ENCODE measurements around the gene ITGB1BP1.

Gene ITGB1BP1

GRCh38 chr2:9416962-9417316 lies 6.4 kb downstream of the ITGB1BP1 start:
- TF ChIP-seq GATA3 (IDR thresholded peaks at IDR 0.05; ENCODE audit: low read depth, low read length): no peak
- no peak for TF ChIP-seq GATA2 (IDR thresholded peaks at IDR 0.05; ENCODE audit: low read depth, low read length)

- no peak for TF ChIP-seq GATA3 (IDR thresholded peaks at IDR 0.05; ENCODE audit: low read depth, low read length)
- TF ChIP-seq GATA2 (IDR thresholded peaks at IDR 0.05; ENCODE audit: low read depth, low read length): no peak
These were observed 6.9 kb downstream of the ITGB1BP1 start for GRCh38 chr2:9416267-9416961.

GRCh38 chr2:9415516-9416169 lies 7.7 kb downstream of the ITGB1BP1 start:
- TF ChIP-seq GATA3 (IDR thresholded peaks at IDR 0.05; ENCODE audit: low read depth, low read length) (no peak), GATA2 (IDR thresholded peaks at IDR 0.05; ENCODE audit: low read depth, low read length) (no peak)

GRCh38 chr2:9412781-9413180 lies 10.5 kb downstream of the ITGB1BP1 start:
- TF ChIP-seq GATA3 (IDR thresholded peaks at IDR 0.05; ENCODE audit: low read depth, low read length) (no peak), GATA2 (IDR thresholded peaks at IDR 0.05; ENCODE audit: low read depth, low read length) (no peak)

GRCh38 chr2:9410108-9410507 lies 13.2 kb downstream of the ITGB1BP1 start:
- TF ChIP-seq GATA2 (IDR thresholded peaks at IDR 0.05; ENCODE audit: low read depth, low read length) (no peak), GATA3 (IDR thresholded peaks at IDR 0.05; ENCODE audit: low read depth, low read length) (no peak)

GRCh38 chr2:9408641-9409151 lies 14.6 kb downstream of the ITGB1BP1 start:
- TF ChIP-seq GATA2 (IDR thresholded peaks at IDR 0.05; ENCODE audit: low read depth, low read length): no peak
- no peak for TF ChIP-seq GATA3 (IDR thresholded peaks at IDR 0.05; ENCODE audit: low read depth, low read length)

GRCh38 chr2:9407363-9407811 lies 15.9 kb downstream of the ITGB1BP1 start:
- TF ChIP-seq GATA3 (IDR thresholded peaks at IDR 0.05; ENCODE audit: low read depth, low read length) (no peak), GATA2 (IDR thresholded peaks at IDR 0.05; ENCODE audit: low read depth, low read length) (no peak)

- TF ChIP-seq GATA2 (IDR thresholded peaks at IDR 0.05; ENCODE audit: low read depth, low read length) (no peak), GATA3 (IDR thresholded peaks at IDR 0.05; ENCODE audit: low read depth, low read length) (no peak)
These were observed 16.6 kb downstream of the ITGB1BP1 start for GRCh38 chr2:9406529-9407362.

GRCh38 chr2:9405636-9406035 lies 17.7 kb downstream of the ITGB1BP1 start:
- no peak for TF ChIP-seq GATA2 (IDR thresholded peaks at IDR 0.05; ENCODE audit: low read depth, low read length)

- TF ChIP-seq GATA2 (IDR thresholded peaks at IDR 0.05; ENCODE audit: low read depth, low read length) (no peak), GATA3 (IDR thresholded peaks at IDR 0.05; ENCODE audit: low read depth, low read length) (no peak)
These were observed 18.9 kb downstream of the ITGB1BP1 start for GRCh38 chr2:9404451-9404850.

GRCh38 chr2:9403924-9404323 lies 19.4 kb downstream of the ITGB1BP1 start:
- TF ChIP-seq GATA3 (IDR thresholded peaks at IDR 0.05; ENCODE audit: low read depth, low read length) (no peak), GATA2 (IDR thresholded peaks at IDR 0.05; ENCODE audit: low read depth, low read length) (no peak)

- TF ChIP-seq GATA3 (IDR thresholded peaks at IDR 0.05; ENCODE audit: low read depth, low read length) (no peak), GATA2 (IDR thresholded peaks at IDR 0.05; ENCODE audit: low read depth, low read length) (no peak)
These were observed 21.5 kb downstream of the ITGB1BP1 start for GRCh38 chr2:9401646-9402371.

GRCh38 chr2:9401059-9401547 lies 22.2 kb downstream of the ITGB1BP1 start:
- no peak for TF ChIP-seq GATA3 (IDR thresholded peaks at IDR 0.05; ENCODE audit: low read depth, low read length)
- no peak for TF ChIP-seq GATA2 (IDR thresholded peaks at IDR 0.05; ENCODE audit: low read depth, low read length)

All from SH-SY5Y (cell line).